CD4-positive, alpha-beta T cell (primary cell): ENCODE data around the gene MPDU1. TPM values are rescaled to one million over a fixed set of nuclear protein-coding genes. Genes with fewer than 3 reads are reported as not detected.
A peak's percentile ranks its signal among the peaks of the same experiment; 100 is the strongest.

Experiments
- ATAC-seq: fragments of 200-7000 bp; cut with Tn5 transposase; one replicate; pipeline ENCODE4 v1.10.0; 2022; ENCODE audit warnings: mild to moderate bottlenecking; ENCODE audit not compliant: poor library complexity
- CTCF ChIA-PET: fragments of 350-600 bp; sonication (Branson Sonifier 250); formaldehyde crosslinking; loops from one replicate; lab custom pipeline; 2021; ENCODE audit warnings: antibody characterized with exemption, inconsistent platforms; lab: Charles Lee
- POLR2A ChIA-PET: fragments of 350-600 bp; sonication (Branson Sonifier 250); formaldehyde crosslinking; loops from one replicate; lab custom pipeline; 2021; ENCODE audit warnings: antibody characterized with exemption, inconsistent platforms; lab: Charles Lee
- DNase-seq, 14 experiments: peaks; one replicate each; pipeline ENCODE4 v3.0.0-alpha.2; 2013 to 2020; ENCODE audit warnings: mixed read lengths in 2 of 14
- H3K27ac ChIP-seq, 2 donors: one replicate each; pipeline versions ENCODE4 v1.5.1 to v1.7.0; 2013; ENCODE audit warnings: low read length in 2 of 2, low read depth in 1 of 2, mild to moderate bottlenecking in 1 of 2
- H3K27me3 ChIP-seq, 2 experiments: 1 replicate in 1 of 2; 2 replicates in 1 of 2; pipeline versions ENCODE4 v1.6.1 to v1.7.0; 2013; ENCODE audit warnings: low read length in 2 of 2, control low read depth in 1 of 2, mild to moderate bottlenecking in 1 of 2, moderate library complexity in 1 of 2; ENCODE audit not compliant: insufficient read depth in 2 of 2, control insufficient read depth in 1 of 2
- H3K36me3 ChIP-seq: one replicate; pipeline ENCODE4 v1.6.1; 2013; ENCODE audit warnings: low read length, control low read depth; ENCODE audit not compliant: insufficient read depth
- H3K4me1 ChIP-seq: one replicate; pipeline ENCODE4 v1.6.1; 2013; ENCODE audit warnings: low read length, control low read depth; ENCODE audit not compliant: insufficient read depth
- H3K4me3 ChIP-seq: one replicate; pipeline ENCODE4 v1.5.1; 2013; ENCODE audit warnings: mild to moderate bottlenecking, low read length, moderate library complexity
- H3K9me3 ChIP-seq, 2 experiments: 1 replicate in 1 of 2; 2 replicates in 1 of 2; pipeline versions ENCODE4 v1.6.1 to v1.7.0; 2013; ENCODE audit warnings: low read length in 2 of 2, mild to moderate bottlenecking in 2 of 2, control low read depth in 1 of 2, moderate library complexity in 1 of 2; ENCODE audit not compliant: control insufficient read depth in 1 of 2, insufficient read depth in 1 of 2
- H3K27ac Mint-ChIP-seq: one replicate; pipeline ENCODE4 v1.8.0; 2020; ENCODE audit warnings: mixed read lengths
- H3K27me3 Mint-ChIP-seq: one replicate; pipeline ENCODE4 v1.8.0; 2021; ENCODE audit warnings: mixed read lengths
- H3K36me3 Mint-ChIP-seq: one replicate; pipeline ENCODE4 v1.8.0; 2021; ENCODE audit warnings: low read depth, mixed read lengths
- H3K4me1 Mint-ChIP-seq: one replicate; pipeline ENCODE4 v1.8.0; 2021; ENCODE audit warnings: low read depth, mixed read lengths
- H3K4me3 Mint-ChIP-seq: one replicate; pipeline ENCODE4 v1.8.0; 2020; ENCODE audit warnings: mild to moderate bottlenecking, mixed read lengths
- H3K9me3 Mint-ChIP-seq: one replicate; pipeline ENCODE4 v1.8.0; 2020; ENCODE audit warnings: mixed read lengths
- intact Hi-C, 2 experiments: fragments of 100-400 bp; cut with DNase I in 1 of 2; cut with micrococcal nuclease in 1 of 2; formaldehyde crosslinking; loops; one replicate each; pipeline versions ENCODE4 v1.15.1 to v1.9.0; 2023 to 2025; cut with DNase I, micrococcal nuclease
- total RNA-seq, 174 experiments: library from RNA in 2 of 174; stranded (reverse) in 2 of 174; gene quantifications; one replicate each; pipeline ENCODE4 v1.2.3 and lab custom pipeline; 2021 to 2026
- TF ChIP-seq, protein P1 (sequence below): fragments of 200-600 bp; IDR thresholded peaks from one replicate; pipeline ENCODE4 v1.8.0; 2022; ENCODE audit warnings: antibody characterized with exemption, mild to moderate bottlenecking

Gene MPDU1
- total RNA-seq, 2 experiments from 2014 or later = 12.0 to 12.9 TPM

DNA sequence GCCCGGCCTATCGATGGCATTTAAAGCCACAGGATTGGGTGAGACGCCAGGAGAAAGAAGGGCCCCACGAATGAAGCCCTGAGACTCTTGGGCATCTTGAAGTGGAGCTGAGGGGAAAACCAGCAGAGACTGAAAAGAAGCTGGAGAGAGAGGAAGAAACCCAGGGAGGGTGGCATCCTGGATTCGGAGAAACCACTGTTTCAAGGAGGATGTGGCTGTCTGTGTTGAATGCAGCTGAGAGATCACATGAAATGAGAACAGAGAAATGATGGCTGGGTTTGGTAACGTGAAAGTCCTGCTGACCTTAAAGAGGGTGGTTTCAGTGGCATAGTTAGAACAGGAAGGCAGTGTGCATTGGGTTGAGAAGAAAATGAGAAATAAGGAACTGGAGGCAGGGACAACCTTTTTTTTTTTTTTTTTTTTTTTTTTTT lies 31.0 kb upstream of the MPDU1 start:
- peak overlapping the region; percentile 77 for H3K27ac Mint-ChIP-seq
- H3K27ac ChIP-seq = peak overlapping the region; percentile 62 to 67

DNA sequence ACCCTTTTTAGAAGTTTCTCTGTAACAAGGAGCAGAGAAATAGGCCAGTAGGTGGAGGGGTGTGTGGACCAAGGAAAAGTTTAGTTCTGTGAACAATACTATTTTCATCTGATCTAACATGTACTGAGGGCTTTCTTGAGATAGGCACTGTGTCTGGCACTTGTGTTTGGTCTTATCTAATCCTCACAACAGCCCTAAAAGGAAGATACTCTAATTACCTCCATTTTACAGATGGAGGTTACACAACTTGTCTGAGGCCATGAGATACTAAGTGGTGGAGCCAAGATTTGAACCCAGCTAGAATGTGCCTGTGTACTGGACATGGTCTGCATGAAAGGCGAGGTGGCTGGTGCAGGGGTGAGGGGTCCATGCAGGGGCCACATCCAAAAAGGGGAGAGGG lies 30.3 kb upstream of the MPDU1 start:
- intact Hi-C loops = no loop called here
- no peak for DNase-seq
- H3K4me3 Mint-ChIP-seq = peak overlapping the region; percentile 46
- H3K9me3 ChIP-seq = no peaks in the 10 kb centered on the region
- no peak for ATAC-seq
- TF ChIP-seq, protein P1, sequence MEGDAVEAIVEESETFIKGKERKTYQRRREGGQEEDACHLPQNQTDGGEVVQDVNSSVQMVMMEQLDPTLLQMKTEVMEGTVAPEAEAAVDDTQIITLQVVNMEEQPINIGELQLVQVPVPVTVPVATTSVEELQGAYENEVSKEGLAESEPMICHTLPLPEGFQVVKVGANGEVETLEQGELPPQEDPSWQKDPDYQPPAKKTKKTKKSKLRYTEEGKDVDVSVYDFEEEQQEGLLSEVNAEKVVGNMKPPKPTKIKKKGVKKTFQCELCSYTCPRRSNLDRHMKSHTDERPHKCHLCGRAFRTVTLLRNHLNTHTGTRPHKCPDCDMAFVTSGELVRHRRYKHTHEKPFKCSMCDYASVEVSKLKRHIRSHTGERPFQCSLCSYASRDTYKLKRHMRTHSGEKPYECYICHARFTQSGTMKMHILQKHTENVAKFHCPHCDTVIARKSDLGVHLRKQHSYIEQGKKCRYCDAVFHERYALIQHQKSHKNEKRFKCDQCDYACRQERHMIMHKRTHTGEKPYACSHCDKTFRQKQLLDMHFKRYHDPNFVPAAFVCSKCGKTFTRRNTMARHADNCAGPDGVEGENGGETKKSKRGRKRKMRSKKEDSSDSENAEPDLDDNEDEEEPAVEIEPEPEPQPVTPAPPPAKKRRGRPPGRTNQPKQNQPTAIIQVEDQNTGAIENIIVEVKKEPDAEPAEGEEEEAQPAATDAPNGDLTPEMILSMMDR = no peak
- H3K4me3 ChIP-seq = peak overlapping the region; percentile 5
- H3K27me3 ChIP-seq = no peaks in the 10 kb centered on the region
- peaks cover 15% of the 10 kb centered on the region for H3K36me3 ChIP-seq
- H3K27ac ChIP-seq = peak overlapping the region; percentile 42 to 67
- CTCF ChIA-PET = interaction anchor here (0.7 to 2.8 kb wide), 3 partner anchors 8 to 117 kb away, joined by 4 to 15 read pairs (median 9); partner anchors contain the start of gene SENP3
- peaks cover 82% of the 10 kb centered on the region for H3K4me1 ChIP-seq
- peak overlapping the region; percentile 77 for H3K27ac Mint-ChIP-seq
- no peaks in the 10 kb centered on the region for H3K27me3 Mint-ChIP-seq
- POLR2A ChIA-PET = interaction anchor here (1.0 to 1.2 kb wide), 2 partner anchors 69 to 116 kb away, joined by 4 to 7 read pairs; partner anchors contain the start of gene POLR2A
- H3K36me3 Mint-ChIP-seq = peaks cover 16% of the 10 kb centered on the region
- H3K9me3 Mint-ChIP-seq = no peaks in the 10 kb centered on the region
- peaks cover 68% of the 10 kb centered on the region for H3K4me1 Mint-ChIP-seq

More for the DNA sequence above, 31.0 kb upstream of the MPDU1 start:
- peak in 6 of 14 experiments; percentile 36 to 86 (median 62) for DNase-seq
- Histone ChIP-seq H3K9me3 (no peaks in the 10 kb centered on the region), H3K36me3 (peaks cover 15% of the 10 kb centered on the region), H3K4me3 (peak overlapping the region; percentile 5), H3K27me3 (no peaks in the 10 kb centered on the region), H3K4me1 (peaks cover 82% of the 10 kb centered on the region)
- TF ChIP-seq, protein P1 = no peak
- ATAC-seq = peak; percentile 67
- no peaks in the 10 kb centered on the region for H3K9me3 Mint-ChIP-seq
- H3K36me3 Mint-ChIP-seq = peaks cover 16% of the 10 kb centered on the region
- POLR2A ChIA-PET = interaction anchor here (0.6 to 2.0 kb wide), 9 partner anchors 8 to 223 kb away, joined by 3 to 7 read pairs (median 3); partner anchors contain the start of genes NEURL4, SAT2, SENP3 and TMEM102
- H3K27me3 Mint-ChIP-seq = no peaks in the 10 kb centered on the region
- CTCF ChIA-PET = interaction anchor here (0.7 to 2.8 kb wide), 3 partner anchors 8 to 116 kb away, joined by 4 to 15 read pairs (median 9); partner anchors contain the start of gene SENP3
- intact Hi-C loops = no loop called here
- peak overlapping the region; percentile 77 for H3K4me3 Mint-ChIP-seq
- peaks cover 70% of the 10 kb centered on the region for H3K4me1 Mint-ChIP-seq

DNA sequence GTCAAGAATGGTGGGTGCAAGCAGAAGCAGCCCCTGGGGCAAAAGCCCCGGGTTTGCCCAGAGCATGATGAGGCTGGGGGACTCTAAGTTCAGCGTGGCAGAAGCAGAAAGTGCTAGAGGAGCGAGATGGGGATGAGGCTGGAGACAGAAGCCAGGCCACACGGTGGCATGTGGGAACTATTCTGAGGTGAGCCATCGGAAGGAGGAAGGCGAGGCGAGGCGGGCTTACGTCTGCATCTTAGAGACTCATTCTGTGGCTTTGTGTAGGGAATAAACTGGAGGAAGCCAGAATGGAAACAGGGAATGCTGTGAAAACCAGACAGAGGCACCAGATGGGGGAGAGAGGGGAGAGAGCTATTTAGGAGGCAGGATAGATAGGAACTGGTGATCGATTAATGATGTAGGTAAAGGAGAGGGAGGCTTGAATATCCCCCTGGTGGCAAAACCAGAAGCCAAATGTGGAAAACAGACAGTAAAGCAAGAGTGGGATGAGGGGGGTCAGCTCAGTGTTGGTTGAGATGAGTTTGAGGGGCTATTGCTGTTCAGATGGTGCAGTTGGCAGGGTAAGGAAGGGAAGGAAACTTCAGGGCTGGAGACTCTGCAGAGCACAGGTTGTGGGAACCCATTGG lies 28.2 kb upstream of the MPDU1 start:
- no peak overlapping the region for H3K27ac ChIP-seq
- ChIA-PET POLR2A (interaction anchor here (0.6 kb wide), 1 partner anchor 60 kb away, joined by 3 read pairs; no protein-coding TSS in a partner anchor), CTCF (interaction anchor here (1.2 kb wide), 1 partner anchor 32 kb away, joined by 3 read pairs; no protein-coding TSS in a partner anchor)
- Mint-ChIP-seq H3K4me1 (peaks cover 64% of the 10 kb centered on the region), H3K9me3 (no peaks in the 10 kb centered on the region), H3K27ac (peak overlapping the region; percentile 60), H3K27me3 (no peaks in the 10 kb centered on the region), H3K36me3 (peaks cover 11% of the 10 kb centered on the region), H3K4me3 (peak overlapping the region; percentile 67)
- peaks cover 86% of the 10 kb centered on the region for H3K4me1 ChIP-seq
- DNase-seq = no peak
- no peak overlapping the region for H3K4me3 ChIP-seq
- intact Hi-C loops = no loop called here
- no peak for ATAC-seq
- H3K9me3 ChIP-seq = no peaks in the 10 kb centered on the region
- H3K36me3 ChIP-seq = peaks cover 21% of the 10 kb centered on the region
- no peaks in the 10 kb centered on the region for H3K27me3 ChIP-seq
- TF ChIP-seq, protein P1 = no peak
